HCT116 (cell line): ENCODE data around the gene SFXN3. TPM values are rescaled to one million over a fixed set of nuclear protein-coding genes. Genes with fewer than 3 reads are reported as not detected.

ENCODE experiments used
- ATAC-seq: fragments of 200-7000 bp; cut with Tn5 transposase; 2 replicates; pipeline ENCODE4 v1.9.1; 2020; ENCODE audit warnings: mild to moderate bottlenecking, moderate library complexity
- BruUV-seq: library from RNA; stranded (reverse); fragments of 400-500 nt; replicated peaks from 2 replicates; lab custom pipeline; 2021; lab: Mats Ljungman, UMichigan
- CTCF ChIA-PET: fragments of 300-600 bp; sonication (Branson Sonifier 250); formaldehyde crosslinking; loops from one replicate; lab custom pipeline; 2021; ENCODE audit warnings: antibody characterized with exemption; lab: Charles Lee
- POLR2A ChIA-PET: fragments of 300-600, 350-600 bp; sonication (Branson Sonifier 250); formaldehyde crosslinking; loops from one replicate; lab custom pipeline; 2021; ENCODE audit warnings: antibody characterized with exemption; lab: Charles Lee
- RAD21 ChIA-PET, 2 experiments: fragments of 300-600 bp; sonication (Branson Sonifier 250); formaldehyde crosslinking; loops; one replicate each; lab custom pipeline; 2023; ENCODE audit warnings: low total read pairs in 2 of 2; ENCODE audit not compliant: uncharacterized antibody in 2 of 2, unreplicated experiment in 2 of 2, low non-redundant PET in 1 of 2; lab: Charles Lee
- DNase-seq: peaks from one replicate; pipeline ENCODE4 v3.0.0-alpha.2; 2010; ENCODE audit warnings: low read depth, low spot score
- H2AFZ ChIP-seq: fragments of 200-600 bp; shearing (Covaris generic), sonication (generic); 2 replicates; pipeline ENCODE4 v1.6.1; 2017; ENCODE audit warnings: low read depth, mixed run types, mixed read lengths, antibody characterized with exemption, low read length; ENCODE audit not compliant: poor library complexity, severe bottlenecking
- H3K27ac ChIP-seq: 2 replicates; pipeline ENCODE4 v1.5.1; 2012; ENCODE audit warnings: low read depth, low read length
- H3K27me3 ChIP-seq: fragments of 200-600 bp; sonication (generic); 2 replicates; pipeline ENCODE4 v1.6.1; 2016; ENCODE audit warnings: mixed run types, low read length, mixed read lengths; ENCODE audit not compliant: insufficient read depth
- H3K36me3 ChIP-seq, 2 experiments: fragments of 200-500 bp in 1 of 2; fragments of 200-600 bp in 1 of 2; sonication (Bioruptor generic) in 1 of 2; sonication (generic) in 1 of 2; 2 replicates each; pipeline versions ENCODE4 v1.5.1 to v1.6.1; 2014 to 2016; ENCODE audit warnings: low read length in 2 of 2, inconsistent platforms in 1 of 2, mixed read lengths in 1 of 2, mixed run types in 1 of 2; ENCODE audit not compliant: insufficient read depth in 2 of 2, control insufficient read depth in 1 of 2
- H3K4me1 ChIP-seq, 2 experiments: fragments of 200-600 bp in 1 of 2; sonication (generic) in 1 of 2; 2 replicates each; pipeline versions ENCODE4 v1.5.1 to v1.6.1; 2012 to 2017; ENCODE audit warnings: low read length in 2 of 2, inconsistent platforms in 1 of 2, mild to moderate bottlenecking in 1 of 2, mixed read lengths in 1 of 2, mixed run types in 1 of 2, moderate library complexity in 1 of 2; ENCODE audit not compliant: insufficient read depth in 2 of 2, control insufficient read depth in 1 of 2
- H3K4me2 ChIP-seq: fragments of 200-600 bp; sonication (generic); 2 replicates; pipeline ENCODE4 v1.6.1; 2017; ENCODE audit warnings: mixed run types, low read length, mixed read lengths
- H3K4me3 ChIP-seq, 2 experiments: fragments of 200-600 bp in 1 of 2; sonication (generic) in 1 of 2; replicated peaks in 1 of 2; 2 replicates each; pipeline ENCODE4 v1.5.1; 2011 to 2016; ENCODE audit warnings: low read length in 2 of 2, control low read depth in 1 of 2, low read depth in 1 of 2, mild to moderate bottlenecking in 1 of 2, mixed read lengths in 1 of 2, mixed run types in 1 of 2
- H3K79me2 ChIP-seq: fragments of 200-600 bp; sonication (generic); 2 replicates; pipeline ENCODE4 v1.6.1; 2017; ENCODE audit warnings: mild to moderate bottlenecking, mixed run types, low read length, moderate library complexity, mixed read lengths; ENCODE audit not compliant: insufficient read depth
- H3K9ac ChIP-seq: fragments of 200-600 bp; sonication (generic); 2 replicates; pipeline ENCODE4 v1.6.1; 2016; ENCODE audit warnings: low read length, mixed read lengths
- H3K9me2 ChIP-seq: fragments of 200-600 bp; sonication (generic), shearing (Covaris generic); 2 replicates; pipeline ENCODE4 v1.6.1; 2017; ENCODE audit warnings: mixed run types, mild to moderate bottlenecking, moderate library complexity; ENCODE audit not compliant: insufficient read depth
- H3K9me3 ChIP-seq, 2 experiments: fragments of 200-500 bp in 1 of 2; fragments of 200-600 bp in 1 of 2; sonication (Bioruptor generic) in 1 of 2; sonication (generic) in 1 of 2; 2 replicates each; pipeline ENCODE4 v1.6.1; 2014 to 2017; ENCODE audit warnings: low read length in 2 of 2, mixed read lengths in 2 of 2, inconsistent platforms in 1 of 2, low read depth in 1 of 2, mild to moderate bottlenecking in 1 of 2, mixed run types in 1 of 2, moderate library complexity in 1 of 2; ENCODE audit not compliant: control insufficient read depth in 1 of 2, insufficient read depth in 1 of 2
- H4K20me1 ChIP-seq: fragments of 200-600 bp; sonication (generic), shearing (Covaris generic); 2 replicates; pipeline ENCODE4 v1.6.1; 2017; ENCODE audit warnings: mixed run types, mild to moderate bottlenecking, moderate library complexity; ENCODE audit not compliant: insufficient read depth
- ATF3 ChIP-seq: IDR thresholded peaks from 2 replicates; pipeline ENCODE4 v1.6.1; 2012
- CBX3 ChIP-seq: IDR thresholded peaks from 2 replicates; pipeline ENCODE4 v1.6.1; 2012; ENCODE audit warnings: low read depth
- CEBPB ChIP-seq: IDR thresholded peaks from 2 replicates; pipeline ENCODE4 v1.6.1; 2012; ENCODE audit warnings: low read depth
- EGR1 ChIP-seq: IDR thresholded peaks from 2 replicates; pipeline ENCODE4 v1.6.1; 2012; ENCODE audit warnings: low read depth
- ELF1 ChIP-seq: IDR thresholded peaks from 2 replicates; pipeline ENCODE4 v1.6.1; 2012; ENCODE audit warnings: low read depth, borderline replicate concordance
- EZH2phosphoT487 ChIP-seq: fragments of 200-600 bp; IDR thresholded peaks from 2 replicates; pipeline ENCODE4 v1.6.1; 2018; ENCODE audit warnings: antibody characterized with exemption, borderline replicate concordance
- FOSL1 ChIP-seq: IDR thresholded peaks from 2 replicates; pipeline ENCODE4 v1.6.1; 2012; ENCODE audit warnings: low read depth
- POLR2A ChIP-seq: IDR thresholded peaks from 2 replicates; pipeline ENCODE4 v1.7.0; 2011; ENCODE audit warnings: borderline replicate concordance; ENCODE audit not compliant: insufficient read depth, insufficient read length; ENCODE audit errors: extremely low read depth
- REST ChIP-seq: IDR thresholded peaks from 2 replicates; pipeline ENCODE4 v1.6.1; 2012; ENCODE audit warnings: low read depth
- SIN3A ChIP-seq: IDR thresholded peaks from 2 replicates; pipeline ENCODE4 v1.6.1; 2012; ENCODE audit warnings: low read depth
- SP1 ChIP-seq: IDR thresholded peaks from 2 replicates; pipeline ENCODE4 v1.6.1; 2012; ENCODE audit warnings: low read depth
- SRF ChIP-seq: IDR thresholded peaks from 2 replicates; pipeline ENCODE4 v1.6.1; 2012; ENCODE audit warnings: low read depth
- YY1 ChIP-seq: IDR thresholded peaks from 2 replicates; pipeline ENCODE4 v1.6.1; 2011; ENCODE audit warnings: low read length, low read depth, moderate library complexity, mild to moderate bottlenecking; ENCODE audit not compliant: insufficient replicate concordance; ENCODE audit errors: extremely low read depth
- intact Hi-C: fragments of 100-400 bp; cut with micrococcal nuclease; formaldehyde crosslinking; loops from 2 replicates; pipeline ENCODE4 v1.10.0; 2022
- total RNA-seq: library from RNA; stranded (reverse); gene quantifications from one replicate; pipeline ENCODE4 v1.2.1, GENCODE V29; 2021; ENCODE audit not compliant: unreplicated experiment
- TF ChIP-seq, protein P1 (sequence below): IDR thresholded peaks from 2 replicates; pipeline ENCODE4 v1.6.1; 2012

SFXN3 gene
- total RNA-seq, 1 experiment from 2014 or later: 52.5 TPM

- no peak overlapping the region for H3K4me2 ChIP-seq
- ATAC-seq (no peak), DNase-seq (no peak)
- H3K27ac ChIP-seq: peak overlapping the region; percentile 87
- H3K9me3 ChIP-seq: no peaks in the 10 kb centered on the region
- H3K4me3 ChIP-seq: no peak overlapping the region
- ChIA-PET RAD21 (no interaction called here), POLR2A (interaction anchor here (1.4 kb wide), 1 partner anchor 10 kb away, joined by 3 read pairs; no protein-coding TSS in a partner anchor)
- no peaks in the 10 kb centered on the region; the same call in 1 of the 2 replicates for H4K20me1 ChIP-seq
- intact Hi-C loops: no loop called here
- no peaks in the 10 kb centered on the region for H3K9me2 ChIP-seq
- TF ChIP-seq FOSL1 (no peak), YY1 (no peak), ELF1 (no peak), POLR2A (no peak), SIN3A (no peak), EZH2phosphoT487 (no peak), CBX3 (no peak), SP1 (no peak), ATF3 (no peak), EGR1 (no peak), CEBPB (no peak), SRF (no peak), REST (no peak)
- TF ChIP-seq, protein P1, sequence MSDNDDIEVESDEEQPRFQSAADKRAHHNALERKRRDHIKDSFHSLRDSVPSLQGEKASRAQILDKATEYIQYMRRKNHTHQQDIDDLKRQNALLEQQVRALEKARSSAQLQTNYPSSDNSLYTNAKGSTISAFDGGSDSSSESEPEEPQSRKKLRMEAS: no peak
- TF ChIP-seq, all 23 proteins: peak for 0
- Histone ChIP-seq H3K4me1 (peaks cover 10 to 47% of the 10 kb centered on the region in 2 experiments), H2AFZ (no peak overlapping the region), H3K27me3 (no peaks in the 10 kb centered on the region), H3K79me2 (peaks cover 29% of the 10 kb centered on the region), H3K9ac (peak overlapping the region; percentile 4; the same call in 1 of the 2 replicates), H3K36me3 (peaks cover 17 to 36% of the 10 kb centered on the region in 2 experiments)
- BruUV-seq: no TSS peak
- CTCF ChIA-PET: interaction anchor here (5.1 to 8.3 kb wide), 2 partner anchors 14 to 21 kb away, joined by 98 to 118 read pairs; no protein-coding TSS in a partner anchor
Observed at GRCh38 chr10:100995181-100995580, 35.9 kb upstream of the SFXN3 start.
